Measurements from ENCODE around the gene CAMK1D.

GRCh38 chr10:12469345-12469744 is 120.0 kb downstream of the CAMK1D start:
- TF ChIP-seq, protein P1, sequence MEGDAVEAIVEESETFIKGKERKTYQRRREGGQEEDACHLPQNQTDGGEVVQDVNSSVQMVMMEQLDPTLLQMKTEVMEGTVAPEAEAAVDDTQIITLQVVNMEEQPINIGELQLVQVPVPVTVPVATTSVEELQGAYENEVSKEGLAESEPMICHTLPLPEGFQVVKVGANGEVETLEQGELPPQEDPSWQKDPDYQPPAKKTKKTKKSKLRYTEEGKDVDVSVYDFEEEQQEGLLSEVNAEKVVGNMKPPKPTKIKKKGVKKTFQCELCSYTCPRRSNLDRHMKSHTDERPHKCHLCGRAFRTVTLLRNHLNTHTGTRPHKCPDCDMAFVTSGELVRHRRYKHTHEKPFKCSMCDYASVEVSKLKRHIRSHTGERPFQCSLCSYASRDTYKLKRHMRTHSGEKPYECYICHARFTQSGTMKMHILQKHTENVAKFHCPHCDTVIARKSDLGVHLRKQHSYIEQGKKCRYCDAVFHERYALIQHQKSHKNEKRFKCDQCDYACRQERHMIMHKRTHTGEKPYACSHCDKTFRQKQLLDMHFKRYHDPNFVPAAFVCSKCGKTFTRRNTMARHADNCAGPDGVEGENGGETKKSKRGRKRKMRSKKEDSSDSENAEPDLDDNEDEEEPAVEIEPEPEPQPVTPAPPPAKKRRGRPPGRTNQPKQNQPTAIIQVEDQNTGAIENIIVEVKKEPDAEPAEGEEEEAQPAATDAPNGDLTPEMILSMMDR (IDR thresholded peaks at IDR 0.05), result no peak
- no peak for TF ChIP-seq POLR2A (IDR thresholded peaks at IDR 0.05)
